Sigmoid colon (tissue), 4 donors: ENCODE results near the gene CGB2.

Experiments used
- EP300 ChIP-seq, 4 donors: sonication (generic); formaldehyde crosslinking; IDR thresholded peaks; one replicate each; pipeline ENCODE4 v1.6.1; 2017; ENCODE audit warnings: antibody characterized with exemption in 4 of 4
- POLR2A ChIP-seq, 2 donors: fragments of 450-650 bp; IDR thresholded peaks; one replicate each; pipeline ENCODE4 v1.6.1; 2016; ENCODE audit warnings: antibody characterized with exemption in 2 of 2, mild to moderate bottlenecking in 2 of 2, moderate library complexity in 2 of 2
- POLR2AphosphoS5 ChIP-seq, 4 donors: sonication (generic); formaldehyde crosslinking; IDR thresholded peaks; one replicate each; pipeline ENCODE4 v1.6.1; 2017; ENCODE audit warnings: antibody characterized with exemption in 4 of 4
- TF ChIP-seq, protein P1 (sequence below), 4 experiments: fragments of 450-650 bp in 3 of 4; fragments of 200-600 bp in 1 of 4; IDR thresholded peaks; one replicate each; pipeline ENCODE4 v1.5.1; 2016 to 2019; ENCODE audit warnings: antibody characterized with exemption in 4 of 4, mild to moderate bottlenecking in 3 of 4, moderate library complexity in 2 of 4

DNA sequence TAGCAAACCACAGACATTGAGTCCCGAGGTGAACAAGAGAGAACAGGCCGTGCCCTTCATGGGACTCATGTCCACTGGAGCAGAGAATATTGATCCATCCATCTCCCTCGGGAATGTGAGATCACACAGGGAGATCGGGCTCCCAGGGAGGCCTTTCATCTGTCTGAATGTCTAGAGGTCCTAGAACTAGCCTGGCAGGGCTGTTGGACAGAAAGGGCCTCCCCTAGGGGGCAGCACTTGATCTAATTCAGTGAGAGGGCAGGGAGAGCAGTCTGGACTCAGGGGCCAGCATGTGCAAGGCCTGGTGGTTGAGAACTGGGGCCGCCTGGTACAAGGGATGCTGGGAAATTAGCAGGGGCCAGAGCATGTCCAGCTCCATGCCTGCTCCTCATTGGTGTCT, 33.7 kb upstream of the CGB2 start:
- TF ChIP-seq EP300 (IDR thresholded peaks at IDR 0.05) (no peak), POLR2A (IDR thresholded peaks at IDR 0.05) (no peak), POLR2AphosphoS5 (IDR thresholded peaks at IDR 0.05) (no peak)
- TF ChIP-seq, protein P1, sequence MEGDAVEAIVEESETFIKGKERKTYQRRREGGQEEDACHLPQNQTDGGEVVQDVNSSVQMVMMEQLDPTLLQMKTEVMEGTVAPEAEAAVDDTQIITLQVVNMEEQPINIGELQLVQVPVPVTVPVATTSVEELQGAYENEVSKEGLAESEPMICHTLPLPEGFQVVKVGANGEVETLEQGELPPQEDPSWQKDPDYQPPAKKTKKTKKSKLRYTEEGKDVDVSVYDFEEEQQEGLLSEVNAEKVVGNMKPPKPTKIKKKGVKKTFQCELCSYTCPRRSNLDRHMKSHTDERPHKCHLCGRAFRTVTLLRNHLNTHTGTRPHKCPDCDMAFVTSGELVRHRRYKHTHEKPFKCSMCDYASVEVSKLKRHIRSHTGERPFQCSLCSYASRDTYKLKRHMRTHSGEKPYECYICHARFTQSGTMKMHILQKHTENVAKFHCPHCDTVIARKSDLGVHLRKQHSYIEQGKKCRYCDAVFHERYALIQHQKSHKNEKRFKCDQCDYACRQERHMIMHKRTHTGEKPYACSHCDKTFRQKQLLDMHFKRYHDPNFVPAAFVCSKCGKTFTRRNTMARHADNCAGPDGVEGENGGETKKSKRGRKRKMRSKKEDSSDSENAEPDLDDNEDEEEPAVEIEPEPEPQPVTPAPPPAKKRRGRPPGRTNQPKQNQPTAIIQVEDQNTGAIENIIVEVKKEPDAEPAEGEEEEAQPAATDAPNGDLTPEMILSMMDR (IDR thresholded peaks at IDR 0.05) = peak in 1 of 4 experiments; percentile 10
